WERI-Rb-1 (cell line): ENCODE measurements around the gene ADAMTSL5.
"Not testable (repeated sequence)": the region's sequence is repeated elsewhere in the genome, so short reads cannot be mapped to it uniquely, and the experiment has no call there.

Experiments used
- DNase-seq: peaks from one replicate; pipeline ENCODE4 v3.0.0-alpha.2; 2020
- H3K27ac ChIP-seq: fragments of 250-450 bp; sonication (Bioruptor Pico); 2 replicates; pipeline ENCODE4 v1.5.1; 2020; ENCODE audit warnings: mild to moderate bottlenecking, moderate library complexity
- H3K27me3 ChIP-seq: fragments of 250-450 bp; sonication (Bioruptor Pico); 2 replicates; pipeline ENCODE4 v1.5.1; 2021; ENCODE audit warnings: mild to moderate bottlenecking, low read depth, moderate library complexity; ENCODE audit not compliant: insufficient read depth, severe bottlenecking
- H3K36me3 ChIP-seq: fragments of 250-450 bp; sonication (Bioruptor Pico); 2 replicates; pipeline ENCODE4 v1.5.1; 2020; ENCODE audit warnings: mild to moderate bottlenecking, moderate library complexity
- H3K4me3 ChIP-seq: 2 replicates; pipeline ENCODE4 v1.5.1; 2011; ENCODE audit warnings: low read depth, mild to moderate bottlenecking, control low read depth, low read length
- H3K9me3 ChIP-seq: fragments of 250-450 bp; sonication (Bioruptor Pico); 2 replicates; pipeline ENCODE4 v1.5.1; 2021; ENCODE audit warnings: mild to moderate bottlenecking, moderate library complexity; ENCODE audit not compliant: severe bottlenecking
- TF ChIP-seq, protein P1 (sequence below): IDR thresholded peaks from 2 replicates; pipeline ENCODE4 v1.5.1; 2011; ENCODE audit warnings: low read depth, mild to moderate bottlenecking, control low read depth, inconsistent platforms, low read length

The ADAMTSL5 gene

DNA sequence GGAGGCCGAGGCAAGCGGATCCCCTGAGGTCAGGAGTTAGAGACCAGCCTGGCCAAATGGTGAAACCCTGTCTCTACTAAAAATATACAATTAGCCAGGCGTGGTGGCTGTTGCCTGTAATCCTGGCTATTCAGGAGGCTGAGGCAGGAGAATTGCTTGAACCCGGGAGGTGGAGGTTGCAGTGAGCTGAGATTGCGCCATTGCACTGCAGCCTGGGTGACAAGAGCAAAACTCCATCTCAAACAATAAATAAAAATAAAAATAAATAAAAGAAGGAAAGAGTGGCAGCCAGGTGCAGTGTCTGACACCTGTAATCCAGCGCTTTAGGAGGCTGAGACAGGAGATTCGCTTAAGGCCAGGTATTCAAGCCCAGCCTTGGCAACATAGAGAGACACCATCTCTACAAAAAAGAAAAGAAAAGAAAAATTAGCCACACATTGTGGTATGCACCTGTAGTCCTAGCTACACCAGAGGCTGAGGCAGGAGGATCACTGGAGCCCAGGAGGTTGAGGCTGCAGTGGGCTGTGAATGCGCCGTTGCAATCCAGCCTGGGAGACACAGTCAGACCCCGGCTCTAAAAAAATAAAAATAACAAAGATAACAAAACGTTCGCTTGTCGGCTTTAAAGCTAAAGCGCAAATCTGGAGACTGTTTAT lies 10.3 kb downstream of the ADAMTSL5 start:
- H3K27me3 ChIP-seq: no peaks in the 10 kb centered on the region
- peaks cover 8% of the 10 kb centered on the region for H3K9me3 ChIP-seq
- H3K36me3 ChIP-seq: no peaks in the 10 kb centered on the region
- H3K4me3 ChIP-seq: no peak overlapping the region
- DNase-seq: no peak
- peak overlapping the region; percentile 30 for H3K27ac ChIP-seq
- TF ChIP-seq, protein P1, sequence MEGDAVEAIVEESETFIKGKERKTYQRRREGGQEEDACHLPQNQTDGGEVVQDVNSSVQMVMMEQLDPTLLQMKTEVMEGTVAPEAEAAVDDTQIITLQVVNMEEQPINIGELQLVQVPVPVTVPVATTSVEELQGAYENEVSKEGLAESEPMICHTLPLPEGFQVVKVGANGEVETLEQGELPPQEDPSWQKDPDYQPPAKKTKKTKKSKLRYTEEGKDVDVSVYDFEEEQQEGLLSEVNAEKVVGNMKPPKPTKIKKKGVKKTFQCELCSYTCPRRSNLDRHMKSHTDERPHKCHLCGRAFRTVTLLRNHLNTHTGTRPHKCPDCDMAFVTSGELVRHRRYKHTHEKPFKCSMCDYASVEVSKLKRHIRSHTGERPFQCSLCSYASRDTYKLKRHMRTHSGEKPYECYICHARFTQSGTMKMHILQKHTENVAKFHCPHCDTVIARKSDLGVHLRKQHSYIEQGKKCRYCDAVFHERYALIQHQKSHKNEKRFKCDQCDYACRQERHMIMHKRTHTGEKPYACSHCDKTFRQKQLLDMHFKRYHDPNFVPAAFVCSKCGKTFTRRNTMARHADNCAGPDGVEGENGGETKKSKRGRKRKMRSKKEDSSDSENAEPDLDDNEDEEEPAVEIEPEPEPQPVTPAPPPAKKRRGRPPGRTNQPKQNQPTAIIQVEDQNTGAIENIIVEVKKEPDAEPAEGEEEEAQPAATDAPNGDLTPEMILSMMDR: no peak

DNA sequence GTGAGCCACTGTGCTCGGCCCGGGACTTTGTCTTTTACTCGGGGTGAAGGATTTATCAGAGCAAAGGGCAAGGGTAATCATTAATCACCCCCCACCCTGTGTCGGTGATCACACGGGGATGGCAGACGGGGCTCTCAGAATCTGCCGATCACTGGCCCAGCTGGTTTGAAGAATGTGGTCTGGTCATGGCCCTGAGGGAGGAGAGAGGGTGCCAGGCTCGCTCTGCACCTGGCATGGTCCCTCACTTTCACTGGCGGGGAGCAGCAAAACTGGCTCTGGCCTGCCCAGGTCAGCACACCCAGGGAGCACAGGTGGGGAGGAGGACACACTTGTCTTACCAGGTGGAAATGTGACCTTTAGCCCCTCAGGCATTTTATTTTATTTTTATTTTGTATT lies 11.6 kb downstream of the ADAMTSL5 start:
- H3K9me3 ChIP-seq: peaks cover 8% of the 10 kb centered on the region
- no peak overlapping the region for H3K27ac ChIP-seq
- H3K36me3 ChIP-seq: no peaks in the 10 kb centered on the region
- H3K27me3 ChIP-seq: no peaks in the 10 kb centered on the region
- TF ChIP-seq, protein P1: no peak
- H3K4me3 ChIP-seq: no peak overlapping the region
- no peak for DNase-seq

DNA sequence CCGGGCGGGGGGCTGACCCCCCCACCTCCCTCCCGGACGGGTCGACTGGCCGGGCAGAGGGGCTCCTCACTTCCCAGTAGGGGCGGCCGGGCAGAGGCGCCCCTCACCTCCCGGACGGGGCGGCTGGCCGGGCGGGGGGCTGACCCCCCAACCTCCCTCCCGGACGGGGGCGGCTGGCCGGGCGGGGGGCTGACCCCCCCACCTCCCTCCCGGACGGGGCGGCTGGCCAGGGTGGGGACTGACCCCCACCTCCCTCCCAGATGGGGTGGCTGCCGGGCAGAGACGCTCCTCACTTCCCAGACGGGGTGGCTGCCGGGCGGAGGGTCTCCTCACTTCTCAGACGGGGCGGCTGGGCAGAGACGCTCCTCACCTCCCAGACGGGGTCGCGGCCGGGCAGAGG lies 13.6 kb downstream of the ADAMTSL5 start:
- not testable (repeated sequence) for DNase-seq

DNA sequence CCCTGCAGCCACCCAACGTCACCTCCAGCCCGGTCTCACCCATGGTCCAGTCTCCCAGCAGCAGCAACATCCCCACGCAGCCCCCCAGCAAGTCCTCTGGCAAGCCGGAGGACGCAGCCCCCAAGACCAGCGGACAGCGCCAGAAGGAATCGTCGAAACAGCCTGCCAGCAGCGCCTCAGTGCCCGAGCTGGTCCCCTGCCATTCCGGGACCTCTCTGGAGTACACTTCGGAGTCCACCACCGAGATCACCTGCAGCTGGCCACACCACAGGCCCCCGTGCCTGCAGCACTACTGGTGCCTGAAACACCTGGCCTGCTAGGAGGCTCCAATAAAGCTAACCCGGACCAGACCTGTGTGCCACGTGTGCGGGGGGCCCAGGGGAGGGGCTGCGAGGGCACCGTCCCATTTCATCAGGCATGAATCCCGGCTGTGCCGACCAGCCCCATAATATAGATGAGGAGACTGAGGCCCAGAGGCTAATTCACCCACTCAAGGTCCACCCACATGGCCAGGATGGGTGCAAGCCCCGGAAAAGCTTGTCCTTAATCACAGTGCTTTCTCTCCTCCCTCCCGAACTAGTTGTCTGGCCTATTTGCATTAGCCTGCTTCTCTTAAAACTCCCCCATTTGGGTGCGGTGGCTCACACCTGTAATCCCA lies 15.1 kb downstream of the ADAMTSL5 start:
- Histone ChIP-seq H3K4me3 (no peak overlapping the region), H3K27ac (peak overlapping the region; percentile 84), H3K9me3 (peaks cover 8% of the 10 kb centered on the region), H3K27me3 (no peaks in the 10 kb centered on the region), H3K36me3 (no peaks in the 10 kb centered on the region)
- DNase-seq: no peak
- TF ChIP-seq, protein P1: no peak

More for the DNA sequence above, 13.6 kb downstream of the ADAMTSL5 start:
- not testable (repeated sequence) for H3K4me3 ChIP-seq, H3K36me3 ChIP-seq, H3K27ac ChIP-seq, H3K9me3 ChIP-seq, H3K27me3 ChIP-seq

DNA sequence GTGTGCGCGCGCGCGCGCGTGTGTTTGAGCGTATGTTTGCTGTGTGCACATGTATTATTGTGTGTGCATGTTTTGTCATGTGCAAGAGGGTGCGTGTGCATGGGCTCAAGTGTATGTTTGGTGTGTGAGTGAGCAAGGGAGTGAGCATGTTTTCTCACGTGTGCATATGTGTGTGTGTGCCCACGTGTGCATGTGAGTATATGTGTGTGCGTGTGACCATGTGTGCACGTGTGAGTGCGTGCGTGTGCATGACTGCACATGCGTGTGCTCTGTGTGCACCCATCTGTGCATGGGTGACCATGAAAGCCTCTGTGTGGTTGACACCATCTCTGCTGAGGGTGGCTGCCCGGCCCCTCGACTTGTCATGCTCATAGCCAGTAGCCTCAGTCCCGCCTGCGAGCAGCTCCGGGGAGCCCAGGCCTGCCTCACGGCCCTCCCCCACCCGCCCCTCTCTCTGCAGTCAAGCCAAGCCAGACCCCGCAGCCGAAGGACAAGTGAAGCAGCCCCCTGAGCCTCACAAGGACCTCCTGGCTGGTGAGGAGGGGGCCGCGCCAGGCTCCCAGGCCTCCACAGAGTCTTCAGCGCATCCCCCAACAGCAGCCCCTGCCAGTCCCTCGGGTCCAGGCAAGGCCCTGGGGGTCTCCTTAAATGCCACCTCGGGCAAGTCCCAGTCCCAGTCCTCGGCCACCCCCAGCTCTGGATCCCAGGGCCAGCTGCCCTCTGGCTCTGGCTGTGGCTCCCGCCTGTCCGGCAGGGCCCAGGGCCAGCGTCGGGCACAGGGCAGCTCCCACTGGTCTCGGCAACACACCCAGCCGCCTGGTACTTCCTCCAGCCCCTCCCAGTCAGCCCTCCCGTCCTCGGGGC lies 15.9 kb downstream of the ADAMTSL5 start:
- no peak overlapping the region for H3K27ac ChIP-seq
- TF ChIP-seq, protein P1: no peak
- peaks cover 8% of the 10 kb centered on the region for H3K9me3 ChIP-seq
- H3K27me3 ChIP-seq: no peaks in the 10 kb centered on the region
- DNase-seq: no peak
- no peak overlapping the region for H3K4me3 ChIP-seq
- H3K36me3 ChIP-seq: no peaks in the 10 kb centered on the region
